Uterus (tissue), 4 donors: Measurements from ENCODE around the gene TMEM87A. TPM values are rescaled to one million over a fixed set of nuclear protein-coding genes. Genes with fewer than 3 reads are reported as not detected.

ENCODE experiments used
- DNase-seq, 2 donors: peaks; one replicate each; pipeline ENCODE4 v3.0.0-alpha.2; 2019 to 2020
- H3K27ac ChIP-seq, 2 donors: fragments of 200-600 bp; sonication (generic); 1 replicate in 1 of 2; 2 replicates in 1 of 2; pipeline ENCODE4 v1.5.1; 2016 to 2018
- H3K27me3 ChIP-seq, 2 donors: fragments of 200-600 bp; sonication (generic); one replicate each; pipeline ENCODE4 v1.5.1; 2018 to 2019; ENCODE audit warnings: control low read depth in 1 of 2
- H3K36me3 ChIP-seq, 2 donors: fragments of 200-600 bp; sonication (generic); one replicate each; pipeline ENCODE4 v1.5.1; 2019; ENCODE audit warnings: control low read depth in 1 of 2
- H3K4me1 ChIP-seq, 2 donors: fragments of 200-600 bp; sonication (generic); one replicate each; pipeline ENCODE4 v1.5.1; 2018 to 2019; ENCODE audit warnings: control low read depth in 1 of 2
- H3K4me3 ChIP-seq, 2 donors: fragments of 200-600 bp; sonication (generic); 1 replicate in 1 of 2; 2 replicates in 1 of 2; pipeline ENCODE4 v1.5.1; 2018 to 2019; ENCODE audit warnings: mild to moderate bottlenecking in 1 of 2
- H3K9me3 ChIP-seq, 2 donors: fragments of 200-600 bp; sonication (generic); one replicate each; pipeline ENCODE4 v1.5.1; 2019; ENCODE audit warnings: control low read depth in 1 of 2
- CTCF ChIP-seq, 4 experiments: fragments of 200-600 bp in 2 of 4; fragments of 450-650 bp in 2 of 4; sonication (generic) in 2 of 4; IDR thresholded peaks; one replicate each; pipeline ENCODE4 v1.5.1; 2016 to 2019; ENCODE audit warnings: antibody characterized with exemption in 4 of 4, mild to moderate bottlenecking in 2 of 4, moderate library complexity in 1 of 4
- POLR2A ChIP-seq, 2 donors: fragments of 450-650 bp; IDR thresholded peaks; one replicate each; pipeline ENCODE4 v1.6.1; 2016; ENCODE audit warnings: antibody characterized with exemption in 2 of 2, mild to moderate bottlenecking in 1 of 2, moderate library complexity in 1 of 2
- intact Hi-C: fragments of 100-400 bp; cut with DNase I; formaldehyde crosslinking; loops from one replicate; pipeline ENCODE4 v1.15.1; 2023; ENCODE audit warnings: low total_unique reads
- total RNA-seq, 4 donors: library from RNA; depleted of rRNA in 3 of 4; stranded (reverse); fragments of >200 nt in 3 of 4; gene quantifications; one replicate each; pipeline versions ENCODE4 v1.1.0 to v1.2.4, GENCODE V29; 2014 to 2023
- donor health status: DM: yes; HTN: yes; CAD: no.

Gene TMEM87A
- total RNA-seq, 4 donors from 2014 or later, result 25.4 to 96.5 (median 66.6) TPM

GRCh38 chr15:42207674-42208579, 65.3 kb downstream of the TMEM87A start, which contains the start of gene VPS39:
Gene VPS39, minus strand, starts transcription at chr15:42208304. Its CDS starts 151 bp downstream, at chr15:42208153.
- no peak for TF ChIP-seq CTCF (IDR thresholded peaks at IDR 0.05)
- TF ChIP-seq POLR2A (IDR thresholded peaks at IDR 0.05), result peak in 1 of 2 donors; percentile 56
- Histone ChIP-seq H3K4me3 (peak within 1 kb of the TSS; percentile 85 to 94), H3K9me3 (no peaks in the 10 kb centered on the region), H3K27ac (peak within 1 kb of the TSS; percentile 56 to 77), H3K27me3 (no peaks in the 10 kb centered on the region), H3K4me1 (no peaks in the 10 kb centered on the region), H3K36me3 (no peaks in the 10 kb centered on the region)
- peak; percentile 79 to 82 for DNase-seq
- intact Hi-C loops, result no loop called here

- no peak for DNase-seq
- no peaks in the 10 kb centered on the region for H3K4me1 ChIP-seq
- H3K27me3 ChIP-seq, result no peaks in the 10 kb centered on the region
- no peak for TF ChIP-seq CTCF (IDR thresholded peaks at IDR 0.05)
- no peak for TF ChIP-seq POLR2A (IDR thresholded peaks at IDR 0.05)
- no peaks in the 10 kb centered on the region for H3K9me3 ChIP-seq
- H3K36me3 ChIP-seq, result no peaks in the 10 kb centered on the region
- H3K4me3 ChIP-seq, result no peak overlapping the region
- no peak overlapping the region for H3K27ac ChIP-seq
- intact Hi-C loops, result no loop called here
These were observed 66.8 kb downstream of the TMEM87A start for GRCh38 chr15:42206406-42206805.

GRCh38 chr15:42203891-42204290, 69.3 kb downstream of the TMEM87A start:
- Histone ChIP-seq H3K9me3 (no peaks in the 10 kb centered on the region), H3K27me3 (no peaks in the 10 kb centered on the region), H3K27ac (no peak overlapping the region), H3K4me1 (no peaks in the 10 kb centered on the region), H3K36me3 (no peaks in the 10 kb centered on the region), H3K4me3 (no peak overlapping the region)
- no peak for TF ChIP-seq CTCF (IDR thresholded peaks at IDR 0.05)
- no peak for TF ChIP-seq POLR2A (IDR thresholded peaks at IDR 0.05)
- no peak for DNase-seq
- intact Hi-C loops, result no loop called here

- Histone ChIP-seq H3K36me3 (no peaks in the 10 kb centered on the region), H3K9me3 (no peaks in the 10 kb centered on the region), H3K27ac (no peak overlapping the region), H3K4me1 (no peaks in the 10 kb centered on the region), H3K4me3 (no peak overlapping the region), H3K27me3 (no peaks in the 10 kb centered on the region)
- DNase-seq, result no peak
- intact Hi-C loops, result no loop called here
- TF ChIP-seq POLR2A (IDR thresholded peaks at IDR 0.05) (no peak), CTCF (IDR thresholded peaks at IDR 0.05) (no peak)
These were observed 70.6 kb downstream of the TMEM87A start for GRCh38 chr15:42202653-42203052.

GRCh38 chr15:42201801-42202200, 71.4 kb downstream of the TMEM87A start:
- no peaks in the 10 kb centered on the region for H3K4me1 ChIP-seq
- no peak overlapping the region for H3K27ac ChIP-seq
- H3K4me3 ChIP-seq, result no peak overlapping the region
- intact Hi-C loops, result no loop called here
- no peak for DNase-seq
- TF ChIP-seq POLR2A (IDR thresholded peaks at IDR 0.05), result no peak
- no peak for TF ChIP-seq CTCF (IDR thresholded peaks at IDR 0.05)
- no peaks in the 10 kb centered on the region for H3K36me3 ChIP-seq
- no peaks in the 10 kb centered on the region for H3K27me3 ChIP-seq
- no peaks in the 10 kb centered on the region for H3K9me3 ChIP-seq
